Measurements from ENCODE around the gene MPP7. TPM values are rescaled to one million over a fixed set of nuclear protein-coding genes. Genes with fewer than 3 reads are reported as not detected.

MPP7 gene
- total RNA-seq, 1 donor from 2014 or later, result 11.8 TPM

GRCh38 chr10:28274475-28274874, 28.4 kb downstream of the MPP7 start:
- Mint-ChIP-seq H3K4me3 (no peak overlapping the region), H3K4me1 (ENCODE audit: unreplicated experiment) (peaks cover 5% of the 10 kb centered on the region), H3K27me3 (no peaks in the 10 kb centered on the region), H3K9me3 (no peaks in the 10 kb centered on the region), H3K36me3 (no peaks in the 10 kb centered on the region), H3K27ac (no peak overlapping the region)
- no peak for TF ChIP-seq CTCF (conservative IDR thresholded peaks at IDR 0.05)
- DNase-seq (ENCODE audit: extremely low spot score, unreplicated experiment), result no peak

GRCh38 chr10:28273343-28273742, 29.5 kb downstream of the MPP7 start:
- no peak overlapping the region for H3K27ac Mint-ChIP-seq
- H3K27me3 Mint-ChIP-seq, result no peaks in the 10 kb centered on the region
- H3K9me3 Mint-ChIP-seq, result no peaks in the 10 kb centered on the region

GRCh38 chr10:28269842-28270456, 32.9 kb downstream of the MPP7 start:
- Mint-ChIP-seq H3K4me3 (no peak overlapping the region), H3K36me3 (no peaks in the 10 kb centered on the region), H3K9me3 (no peaks in the 10 kb centered on the region), H3K27ac (no peak overlapping the region), H3K4me1 (ENCODE audit: unreplicated experiment) (peaks cover 5% of the 10 kb centered on the region), H3K27me3 (no peaks in the 10 kb centered on the region)
- DNase-seq (ENCODE audit: extremely low spot score, unreplicated experiment), result no peak
- no peak for TF ChIP-seq CTCF (conservative IDR thresholded peaks at IDR 0.05)

More at GRCh38 chr10:28273343-28273742, 29.5 kb downstream of the MPP7 start:
- Mint-ChIP-seq H3K4me1 (ENCODE audit: unreplicated experiment) (peaks cover 5% of the 10 kb centered on the region), H3K4me3 (no peak overlapping the region), H3K36me3 (no peaks in the 10 kb centered on the region)
- no peak for TF ChIP-seq CTCF (conservative IDR thresholded peaks at IDR 0.05)
- DNase-seq (ENCODE audit: extremely low spot score, unreplicated experiment), result no peak

GRCh38 chr10:28266449-28267224, 36.2 kb downstream of the MPP7 start:
- Mint-ChIP-seq H3K27me3 (no peaks in the 10 kb centered on the region), H3K9me3 (no peaks in the 10 kb centered on the region), H3K27ac (no peak overlapping the region), H3K4me3 (no peak overlapping the region), H3K36me3 (no peaks in the 10 kb centered on the region), H3K4me1 (ENCODE audit: unreplicated experiment) (peaks cover 7% of the 10 kb centered on the region)
- DNase-seq (ENCODE audit: extremely low spot score, unreplicated experiment), result no peak
- no peak for TF ChIP-seq CTCF (conservative IDR thresholded peaks at IDR 0.05)

- Mint-ChIP-seq H3K4me3 (no peak overlapping the region), H3K4me1 (ENCODE audit: unreplicated experiment) (peaks cover 7% of the 10 kb centered on the region), H3K27me3 (no peaks in the 10 kb centered on the region), H3K36me3 (no peaks in the 10 kb centered on the region), H3K27ac (no peak overlapping the region), H3K9me3 (no peaks in the 10 kb centered on the region)
- TF ChIP-seq CTCF (conservative IDR thresholded peaks at IDR 0.05), result no peak
- DNase-seq (ENCODE audit: extremely low spot score, unreplicated experiment), result no peak
These were observed 39.6 kb downstream of the MPP7 start for GRCh38 chr10:28263136-28263857.
